HL-60 (cell line): Measurements from ENCODE around the gene ARRDC4.

Experiments
- POLR2AphosphoS5 ChIP-seq: IDR thresholded peaks from 2 replicates; pipeline ENCODE4 v1.6.1; 2012; ENCODE audit warnings: low read depth
- SPI1 ChIP-seq: IDR thresholded peaks from 2 replicates; pipeline ENCODE4 v1.6.1; 2012; ENCODE audit warnings: low read depth, mild to moderate bottlenecking, borderline replicate concordance
- TF ChIP-seq, protein P1 (sequence below): IDR thresholded peaks from one replicate; pipeline ENCODE4 v1.5.1; 2011; ENCODE audit warnings: low read length, control low read depth, inconsistent platforms; ENCODE audit not compliant: insufficient read depth
- TF ChIP-seq, protein P2 (sequence below): IDR thresholded peaks from 2 replicates; pipeline ENCODE4 v1.6.1; 2012; ENCODE audit warnings: low read depth; ENCODE audit not compliant: insufficient replicate concordance

DNA sequence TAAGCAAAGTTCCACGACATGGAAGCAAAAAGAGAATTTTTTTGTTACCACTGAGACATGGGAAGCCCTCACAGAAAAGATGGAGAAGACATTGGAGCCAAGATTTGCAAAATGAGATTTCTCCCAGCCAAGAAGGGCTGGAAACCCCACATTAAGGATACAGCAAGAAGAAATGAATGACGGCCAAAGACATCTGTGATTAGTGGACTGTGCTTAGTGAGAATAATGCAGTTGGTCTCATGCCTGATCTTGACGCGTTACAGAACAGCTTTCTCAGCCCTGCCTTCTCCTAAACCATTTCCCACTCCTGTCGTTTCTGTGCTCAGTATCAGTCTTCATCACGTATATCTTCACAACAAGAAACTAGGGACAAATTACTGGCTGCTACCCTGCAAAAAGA, 45.8 kb upstream of the ARRDC4 start:
- TF ChIP-seq, protein P1, sequence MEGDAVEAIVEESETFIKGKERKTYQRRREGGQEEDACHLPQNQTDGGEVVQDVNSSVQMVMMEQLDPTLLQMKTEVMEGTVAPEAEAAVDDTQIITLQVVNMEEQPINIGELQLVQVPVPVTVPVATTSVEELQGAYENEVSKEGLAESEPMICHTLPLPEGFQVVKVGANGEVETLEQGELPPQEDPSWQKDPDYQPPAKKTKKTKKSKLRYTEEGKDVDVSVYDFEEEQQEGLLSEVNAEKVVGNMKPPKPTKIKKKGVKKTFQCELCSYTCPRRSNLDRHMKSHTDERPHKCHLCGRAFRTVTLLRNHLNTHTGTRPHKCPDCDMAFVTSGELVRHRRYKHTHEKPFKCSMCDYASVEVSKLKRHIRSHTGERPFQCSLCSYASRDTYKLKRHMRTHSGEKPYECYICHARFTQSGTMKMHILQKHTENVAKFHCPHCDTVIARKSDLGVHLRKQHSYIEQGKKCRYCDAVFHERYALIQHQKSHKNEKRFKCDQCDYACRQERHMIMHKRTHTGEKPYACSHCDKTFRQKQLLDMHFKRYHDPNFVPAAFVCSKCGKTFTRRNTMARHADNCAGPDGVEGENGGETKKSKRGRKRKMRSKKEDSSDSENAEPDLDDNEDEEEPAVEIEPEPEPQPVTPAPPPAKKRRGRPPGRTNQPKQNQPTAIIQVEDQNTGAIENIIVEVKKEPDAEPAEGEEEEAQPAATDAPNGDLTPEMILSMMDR, result no peak
- TF ChIP-seq, protein P2, sequence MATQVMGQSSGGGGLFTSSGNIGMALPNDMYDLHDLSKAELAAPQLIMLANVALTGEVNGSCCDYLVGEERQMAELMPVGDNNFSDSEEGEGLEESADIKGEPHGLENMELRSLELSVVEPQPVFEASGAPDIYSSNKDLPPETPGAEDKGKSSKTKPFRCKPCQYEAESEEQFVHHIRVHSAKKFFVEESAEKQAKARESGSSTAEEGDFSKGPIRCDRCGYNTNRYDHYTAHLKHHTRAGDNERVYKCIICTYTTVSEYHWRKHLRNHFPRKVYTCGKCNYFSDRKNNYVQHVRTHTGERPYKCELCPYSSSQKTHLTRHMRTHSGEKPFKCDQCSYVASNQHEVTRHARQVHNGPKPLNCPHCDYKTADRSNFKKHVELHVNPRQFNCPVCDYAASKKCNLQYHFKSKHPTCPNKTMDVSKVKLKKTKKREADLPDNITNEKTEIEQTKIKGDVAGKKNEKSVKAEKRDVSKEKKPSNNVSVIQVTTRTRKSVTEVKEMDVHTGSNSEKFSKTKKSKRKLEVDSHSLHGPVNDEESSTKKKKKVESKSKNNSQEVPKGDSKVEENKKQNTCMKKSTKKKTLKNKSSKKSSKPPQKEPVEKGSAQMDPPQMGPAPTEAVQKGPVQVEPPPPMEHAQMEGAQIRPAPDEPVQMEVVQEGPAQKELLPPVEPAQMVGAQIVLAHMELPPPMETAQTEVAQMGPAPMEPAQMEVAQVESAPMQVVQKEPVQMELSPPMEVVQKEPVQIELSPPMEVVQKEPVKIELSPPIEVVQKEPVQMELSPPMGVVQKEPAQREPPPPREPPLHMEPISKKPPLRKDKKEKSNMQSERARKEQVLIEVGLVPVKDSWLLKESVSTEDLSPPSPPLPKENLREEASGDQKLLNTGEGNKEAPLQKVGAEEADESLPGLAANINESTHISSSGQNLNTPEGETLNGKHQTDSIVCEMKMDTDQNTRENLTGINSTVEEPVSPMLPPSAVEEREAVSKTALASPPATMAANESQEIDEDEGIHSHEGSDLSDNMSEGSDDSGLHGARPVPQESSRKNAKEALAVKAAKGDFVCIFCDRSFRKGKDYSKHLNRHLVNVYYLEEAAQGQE, result no peak
- TF ChIP-seq SPI1 (no peak), POLR2AphosphoS5 (no peak)
